Muscle of back (tissue), 11 donors: ENCODE measurements around the gene CD63. TPM values are rescaled to one million over a fixed set of nuclear protein-coding genes. Genes with fewer than 3 reads are reported as not detected.

ENCODE experiments used
- DNase-seq, 3 donors: peaks; one replicate each; pipeline versions ENCODE4 v3.0.0 to v3.0.0-alpha.2; 2013
- polyA plus RNA-seq, 10 donors: library from polyadenylated mRNA; unstranded; fragments of 120-200 nt; gene quantifications; one replicate each; pipeline ENCODE4 v1.2.1, GENCODE V29; 2013; ENCODE audit not compliant: insufficient read length in 10 of 10

The CD63 gene
- polyA plus RNA-seq, 10 donors: 694 to 894 (median 792) TPM

DNA sequence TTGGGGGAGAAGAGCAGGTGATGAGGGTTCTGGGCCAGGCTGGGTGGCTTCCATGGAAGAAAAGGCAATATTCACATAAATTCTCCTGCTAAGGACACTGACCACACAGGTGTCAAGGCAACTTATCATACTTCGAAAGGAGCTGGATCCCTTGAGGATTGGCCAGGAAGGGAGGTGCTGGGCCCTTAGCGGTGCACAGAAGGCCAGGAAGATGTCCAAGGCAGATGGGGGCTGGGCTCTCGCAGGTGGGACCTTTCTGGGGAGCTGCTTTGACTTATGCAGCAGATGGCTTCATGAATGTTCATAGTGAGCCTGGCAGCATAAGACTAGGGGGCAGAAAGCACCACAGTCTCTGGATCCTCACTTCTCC is 3.9 kb downstream of the CD63 start:
- DNase-seq: no peak

GRCh38 chr12:55724226-55724939 is 4.4 kb downstream of the CD63 start:
- peak in 1 of 3 donors; percentile 74 for DNase-seq

- peak in 1 of 3 donors; percentile 24 for DNase-seq
Measured at GRCh38 chr12:55723516-55724225, 5.1 kb downstream of the CD63 start.

DNA sequence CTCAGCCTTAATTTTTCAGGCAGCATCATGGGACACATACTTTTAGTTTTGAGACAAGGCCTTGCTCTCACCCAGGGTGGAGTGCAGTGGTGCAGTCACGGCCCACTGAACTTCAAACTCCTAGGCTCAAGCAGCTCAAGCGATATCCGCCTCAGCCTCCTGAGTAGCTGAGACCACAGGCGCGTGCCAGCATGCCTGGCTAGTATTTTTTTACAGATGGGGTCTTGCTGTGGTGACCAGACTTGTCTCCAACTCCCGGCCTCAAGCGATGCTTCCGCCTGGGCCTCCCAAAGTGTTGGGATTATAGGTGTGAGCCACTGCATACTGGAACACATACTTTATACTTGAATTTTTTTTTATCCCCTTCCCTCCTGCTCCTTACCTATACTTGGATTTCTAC is 5.9 kb downstream of the CD63 start:
- no peak for DNase-seq

DNA sequence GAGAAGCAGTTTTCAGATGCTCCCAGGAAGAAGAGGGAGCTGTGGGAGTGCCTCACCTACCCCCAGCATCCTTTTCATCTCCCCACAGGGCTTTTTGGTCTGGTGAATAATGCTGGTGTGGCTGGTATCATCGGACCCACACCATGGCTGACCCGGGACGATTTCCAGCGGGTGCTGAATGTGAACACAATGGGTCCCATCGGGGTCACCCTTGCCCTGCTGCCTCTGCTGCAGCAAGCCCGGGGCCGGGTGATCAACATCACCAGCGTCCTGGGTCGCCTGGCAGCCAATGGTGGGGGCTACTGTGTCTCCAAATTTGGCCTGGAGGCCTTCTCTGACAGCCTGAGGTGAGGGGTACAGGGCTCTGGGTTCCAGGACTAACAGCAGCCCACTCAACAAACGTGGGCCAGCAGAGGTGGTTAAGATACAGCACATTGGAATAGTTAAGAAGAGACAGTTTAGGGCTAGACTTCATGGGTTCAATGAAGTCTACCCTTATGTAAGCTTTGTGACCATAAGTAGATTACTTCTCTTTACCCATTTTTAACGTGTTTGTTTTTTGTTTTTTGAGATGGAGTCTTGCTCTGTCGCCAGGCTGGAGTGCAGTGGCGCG is 7.1 kb downstream of the CD63 start:
- peak in 1 of 3 donors; percentile 19 for DNase-seq

- peak in 1 of 3 donors; percentile 76 for DNase-seq
Measured at GRCh38 chr12:55720894-55721444, 7.8 kb downstream of the CD63 start.

DNA sequence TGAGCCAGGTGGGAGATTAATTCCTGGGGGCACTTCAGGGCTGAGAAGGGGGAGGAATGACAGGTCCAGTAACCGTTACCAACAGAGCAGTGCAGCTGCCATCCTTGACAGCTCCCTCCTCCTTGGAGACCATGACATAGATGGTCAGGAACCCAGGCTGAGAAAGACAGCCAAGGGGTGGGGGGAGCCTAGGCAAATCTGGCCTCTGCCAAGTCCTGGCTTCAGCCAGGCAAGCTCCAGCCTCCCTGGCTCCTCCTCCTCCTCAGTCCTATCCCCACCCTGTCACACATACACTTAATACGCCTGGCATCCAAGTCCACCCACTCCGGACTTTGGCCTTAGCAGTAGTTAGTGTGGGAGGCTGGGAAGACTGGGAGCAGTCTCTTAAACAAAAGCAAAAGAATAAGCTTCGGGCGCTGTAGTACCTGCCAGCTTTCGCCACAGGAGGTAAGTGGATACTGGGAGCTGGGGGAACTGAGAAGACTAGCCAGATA is 8.7 kb downstream of the CD63 start, which contains the start of gene RDH5:
Gene RDH5 (plus strand): TSS at position 323 of the 494 bp plus-strand sequence. CDS start 792 bp downstream, outside the sequence.
- peak; percentile 78 to 82 (median 81) for DNase-seq

DNA sequence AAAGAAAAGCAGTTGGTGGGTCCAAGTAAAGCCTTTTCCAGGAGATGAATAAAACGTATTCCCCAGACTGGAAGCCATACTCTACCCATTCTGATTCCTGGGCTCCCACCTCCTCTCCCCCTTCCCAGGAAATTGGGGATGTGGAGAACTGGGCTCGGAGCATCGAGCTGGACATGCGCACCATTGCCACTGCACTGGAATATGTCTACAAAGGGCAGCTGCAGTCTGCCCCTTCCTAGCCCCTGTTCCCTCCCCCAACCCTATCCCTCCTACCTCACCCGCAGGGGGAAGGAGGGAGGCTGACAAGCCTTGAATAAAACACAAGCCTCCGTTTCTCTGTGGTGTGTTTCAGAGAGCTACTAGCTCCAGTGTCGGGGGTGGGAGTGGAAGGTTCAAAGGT is 9.4 kb downstream of the CD63 start:
- DNase-seq: no peak

- DNase-seq: peak in 1 of 3 donors; percentile 74
Measured at GRCh38 chr12:55718624-55719275, 10.1 kb downstream of the CD63 start.

GRCh38 chr12:55718015-55718414 is 10.8 kb downstream of the CD63 start:
- peak in 1 of 3 donors; percentile 47 for DNase-seq

- DNase-seq: peak in 1 of 3 donors; percentile 70
Measured at GRCh38 chr12:55717011-55718007, 11.5 kb downstream of the CD63 start.

DNA sequence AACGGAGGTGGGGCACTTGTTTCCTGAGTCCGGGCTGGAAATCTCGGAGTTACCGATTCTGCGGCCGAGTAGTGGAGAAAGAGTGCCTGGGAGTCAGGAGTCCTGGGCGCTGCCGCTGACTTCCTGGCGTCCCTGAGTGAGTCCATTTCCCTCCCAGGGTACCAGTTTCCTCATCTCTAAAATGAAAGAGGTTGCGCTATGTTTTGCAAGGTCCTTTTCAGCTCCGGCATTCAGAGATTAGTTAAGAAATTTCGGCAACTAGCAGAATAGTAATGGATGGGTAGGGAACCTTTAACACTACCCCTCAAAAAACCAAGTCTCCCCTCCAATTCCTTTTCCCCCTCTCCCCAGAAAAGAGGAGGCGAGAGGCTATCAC is 12.2 kb downstream of the CD63 start:
- no peak for DNase-seq

DNA sequence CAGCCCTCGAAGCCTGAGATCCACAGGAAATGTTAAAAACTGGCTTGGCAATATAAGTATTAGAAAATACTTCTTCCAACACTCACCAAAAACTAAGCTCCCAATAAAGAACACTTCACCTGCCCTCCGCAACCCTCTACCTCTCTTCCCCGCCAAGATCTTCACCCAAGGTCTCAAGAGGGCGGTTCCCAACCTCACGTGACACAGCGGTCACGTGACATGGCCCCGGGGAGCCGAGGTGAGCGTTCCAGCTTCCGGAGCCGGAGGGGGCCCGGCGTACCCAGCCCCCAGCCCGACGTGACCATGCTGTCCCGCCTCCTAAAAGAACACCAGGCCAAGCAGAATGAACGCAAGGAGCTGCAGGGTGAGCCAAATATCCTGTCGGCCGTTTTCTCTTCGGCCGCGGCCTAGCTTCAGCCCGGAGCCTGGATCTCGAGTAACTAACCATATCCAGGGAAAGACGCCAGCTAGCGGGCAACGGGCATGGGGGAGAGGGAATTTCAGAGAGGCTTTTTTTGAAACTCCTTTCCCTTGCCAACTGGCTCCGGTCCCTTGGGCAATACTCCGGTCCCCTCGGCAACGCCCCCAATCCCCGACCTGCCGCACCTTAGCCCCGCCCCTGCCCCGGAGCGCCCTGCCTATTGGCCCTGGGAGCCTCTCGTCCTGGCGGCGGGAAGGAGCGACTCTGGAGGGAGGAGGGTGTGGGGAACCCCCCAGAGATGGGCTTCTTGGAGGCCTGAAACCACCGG is 12.8 kb downstream of the CD63 start, which contains the start of gene BLOC1S1:
Gene BLOC1S1 (plus strand): TSS at position 214 of the 749 bp plus-strand sequence. CDS start 6 bp downstream, at position 220.
- peak; percentile 95 to 98 (median 97) for DNase-seq

DNA sequence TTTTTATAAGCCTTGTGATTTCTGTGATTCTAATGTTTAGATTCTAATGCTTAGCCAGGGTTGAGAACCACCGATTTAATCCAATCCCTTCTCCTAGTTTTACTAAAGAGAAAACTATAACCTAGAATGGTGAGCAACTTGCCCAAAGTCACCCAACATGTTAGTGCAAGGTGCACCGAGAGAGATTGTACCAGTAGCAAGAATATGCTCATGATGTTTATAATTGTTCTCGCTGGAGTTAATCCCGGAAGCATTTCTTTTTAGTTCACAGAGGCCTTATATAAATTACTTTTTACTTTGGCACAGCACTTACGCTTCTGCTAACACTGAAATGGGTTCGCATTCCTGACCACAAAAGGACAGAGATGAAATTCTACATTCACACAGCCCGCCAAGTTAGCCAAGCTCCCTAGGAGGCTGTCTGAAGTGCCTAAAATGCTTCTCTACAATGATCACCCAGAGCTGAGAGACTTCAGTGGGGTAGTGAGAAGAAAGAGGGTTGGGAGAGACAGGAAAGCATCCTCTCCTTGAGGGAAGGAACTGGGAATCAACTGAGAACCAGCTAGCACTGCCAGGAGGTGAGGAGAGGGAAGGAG is 13.5 kb downstream of the CD63 start:
- DNase-seq: no peak

DNA sequence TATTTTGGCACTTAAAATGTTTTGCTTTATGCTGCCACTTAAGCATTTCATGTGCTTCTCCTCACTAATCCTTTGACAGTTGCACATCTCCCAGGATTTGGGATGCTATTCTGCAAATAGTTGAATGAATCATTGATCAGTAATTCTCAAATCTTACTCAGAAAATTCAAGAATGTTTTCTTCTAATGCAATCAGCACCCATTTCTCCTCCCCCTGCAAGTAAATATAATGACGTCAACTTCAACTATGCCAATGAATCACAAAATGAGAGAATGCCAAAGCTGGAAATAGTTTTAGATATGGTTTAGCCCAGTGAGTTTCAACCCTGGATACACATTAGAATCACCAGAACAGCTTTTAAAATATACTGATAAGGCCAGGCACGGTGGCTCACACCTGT is 15.1 kb downstream of the CD63 start:
- no peak for DNase-seq

- no peak for DNase-seq
Measured at GRCh38 chr12:55712700-55713415, 16.0 kb downstream of the CD63 start.

- peak in 1 of 3 donors; percentile 58 for DNase-seq
Measured at GRCh38 chr12:55711786-55712553, 16.8 kb downstream of the CD63 start.
